Transverse colon (tissue), 4 donors: ENCODE results near the gene SMAP2. TPM values are rescaled to one million over a fixed set of nuclear protein-coding genes. Genes with fewer than 3 reads are reported as not detected.

Experiments used
- DNase-seq: peaks from one replicate; pipeline ENCODE4 v3.0.0-alpha.2; 2019
- H3K27ac ChIP-seq, 4 donors: fragments of 200-600 bp; sonication (generic); 2 replicates each; pipeline ENCODE4 v1.5.1; 2016 to 2018; ENCODE audit warnings: inconsistent platforms in 4 of 4
- H3K27me3 ChIP-seq: fragments of 200-600 bp; sonication (generic); 2 replicates; pipeline ENCODE4 v1.5.1; 2017; ENCODE audit warnings: inconsistent platforms
- H3K36me3 ChIP-seq, 4 donors: fragments of 200-600 bp; sonication (generic); 2 replicates each; pipeline ENCODE4 v1.5.1; 2017 to 2019; ENCODE audit warnings: inconsistent platforms in 4 of 4
- H3K4me1 ChIP-seq, 4 donors: fragments of 200-600 bp; sonication (generic); 2 replicates each; pipeline ENCODE4 v1.5.1; 2017 to 2020; ENCODE audit warnings: inconsistent platforms in 4 of 4
- H3K4me3 ChIP-seq, 4 donors: fragments of 200-600 bp; sonication (generic); 1 replicate in 1 of 4; 2 replicates in 3 of 4; pipeline versions ENCODE4 v1.5.1 to v1.6.1; 2017 to 2019; ENCODE audit warnings: inconsistent platforms in 4 of 4
- H3K9me3 ChIP-seq, 2 donors: fragments of 200-600 bp; sonication (generic); 2 replicates each; pipeline ENCODE4 v1.5.1; 2017 to 2019; ENCODE audit warnings: inconsistent platforms in 2 of 2
- EP300 ChIP-seq: sonication (generic); formaldehyde crosslinking; IDR thresholded peaks from one replicate; pipeline ENCODE4 v1.6.1; 2017; ENCODE audit warnings: antibody characterized with exemption, low read depth
- POLR2A ChIP-seq: fragments of 450-650 bp; IDR thresholded peaks from one replicate; pipeline ENCODE4 v1.6.1; 2016; ENCODE audit warnings: antibody characterized with exemption, mild to moderate bottlenecking, moderate library complexity
- POLR2AphosphoS5 ChIP-seq, 3 donors: sonication (generic); formaldehyde crosslinking; IDR thresholded peaks; one replicate each; pipeline ENCODE4 v1.6.1; 2016; ENCODE audit warnings: antibody characterized with exemption in 3 of 3
- WGBS, 2 donors: methylation state at CpG; one replicate each; pipeline ENCODE4 v1.1.5; 2018; ENCODE audit warnings: low coverage in 1 of 2; 5-methylcytosine and 5-hydroxymethylcytosine counted together
- in situ Hi-C, 4 donors: fragments of 200-750 bp; cut with MboI; loops; one replicate each; pipeline versions ENCODE4 v1.15.0 to v1.15.1; 2017; ENCODE audit warnings: low sequenced_read_pairs in 3 of 4, low pct_ligation_motif_present in 1 of 4, low pct_unique_long_range_greater_than_20kb in 1 of 4
- intact Hi-C: fragments of 100-400 bp; cut with DNase I; formaldehyde crosslinking; loops from one replicate; pipeline ENCODE4 v1.15.1; 2023; ENCODE audit warnings: low total_unique reads
- total RNA-seq, 4 donors: library from RNA; depleted of rRNA; stranded (reverse); fragments of >200 nt; gene quantifications; one replicate each; pipeline ENCODE4 v1.1.0, GENCODE V29; 2016
- TF ChIP-seq, protein P1 (sequence below), 5 experiments: fragments of 200-600 bp in 3 of 5; fragments of 450-650 bp in 2 of 5; sonication (generic) in 3 of 5; IDR thresholded peaks; 1 replicate in 2 of 5; 2 replicates in 3 of 5; pipeline ENCODE4 v1.5.1; 2016 to 2017; ENCODE audit warnings: antibody characterized with exemption in 5 of 5, inconsistent platforms in 3 of 5, mild to moderate bottlenecking in 2 of 5, moderate library complexity in 1 of 5

Gene SMAP2
- total RNA-seq, 4 donors from 2014 or later, result 20.1 to 47.0 (median 33.8) TPM

DNA sequence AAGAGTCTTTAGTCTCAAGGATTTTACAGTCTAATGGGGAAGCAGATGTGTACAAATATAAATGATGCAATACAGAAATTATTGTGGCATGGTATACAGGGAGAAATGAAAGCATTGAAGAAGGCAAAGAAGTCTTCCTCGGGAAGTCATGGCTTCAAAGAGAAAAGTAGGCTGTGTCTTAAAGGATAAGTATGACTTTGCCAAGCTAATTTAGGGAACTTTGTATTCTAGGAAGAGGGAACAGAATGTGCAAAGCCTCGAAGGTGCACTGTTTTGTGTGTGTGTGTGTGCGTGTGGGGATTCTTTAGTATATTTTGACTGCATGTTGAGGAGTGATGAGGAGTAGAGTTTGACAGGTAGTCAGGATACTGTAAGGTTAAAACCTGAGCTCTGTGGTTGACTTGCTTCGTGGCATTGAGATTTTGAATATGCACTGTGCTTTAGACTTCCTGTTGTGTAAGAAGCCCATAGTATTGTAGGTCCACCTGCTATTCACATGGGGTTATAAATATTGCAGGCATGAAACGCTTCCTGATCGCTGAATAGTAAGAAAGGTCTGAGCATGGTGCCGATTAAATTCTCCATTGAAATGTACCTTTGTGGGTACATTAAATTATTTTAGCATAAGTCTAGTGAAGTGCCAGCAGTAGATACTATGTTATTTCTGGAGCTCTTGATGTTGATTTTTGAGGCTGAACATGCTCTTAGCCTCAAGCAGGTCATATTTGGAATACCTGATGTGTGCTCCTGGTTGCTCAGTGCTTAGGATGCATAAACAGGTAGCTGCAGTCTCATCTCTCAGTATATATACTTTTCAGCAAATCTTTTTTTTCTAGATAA, 8.0 kb downstream of the SMAP2 start:
- peak; percentile 72 for TF ChIP-seq POLR2A
- TF ChIP-seq POLR2AphosphoS5 (IDR thresholded peaks at IDR 0.05), result peak; percentile 29 to 83 (median 65)
- TF ChIP-seq, protein P1, sequence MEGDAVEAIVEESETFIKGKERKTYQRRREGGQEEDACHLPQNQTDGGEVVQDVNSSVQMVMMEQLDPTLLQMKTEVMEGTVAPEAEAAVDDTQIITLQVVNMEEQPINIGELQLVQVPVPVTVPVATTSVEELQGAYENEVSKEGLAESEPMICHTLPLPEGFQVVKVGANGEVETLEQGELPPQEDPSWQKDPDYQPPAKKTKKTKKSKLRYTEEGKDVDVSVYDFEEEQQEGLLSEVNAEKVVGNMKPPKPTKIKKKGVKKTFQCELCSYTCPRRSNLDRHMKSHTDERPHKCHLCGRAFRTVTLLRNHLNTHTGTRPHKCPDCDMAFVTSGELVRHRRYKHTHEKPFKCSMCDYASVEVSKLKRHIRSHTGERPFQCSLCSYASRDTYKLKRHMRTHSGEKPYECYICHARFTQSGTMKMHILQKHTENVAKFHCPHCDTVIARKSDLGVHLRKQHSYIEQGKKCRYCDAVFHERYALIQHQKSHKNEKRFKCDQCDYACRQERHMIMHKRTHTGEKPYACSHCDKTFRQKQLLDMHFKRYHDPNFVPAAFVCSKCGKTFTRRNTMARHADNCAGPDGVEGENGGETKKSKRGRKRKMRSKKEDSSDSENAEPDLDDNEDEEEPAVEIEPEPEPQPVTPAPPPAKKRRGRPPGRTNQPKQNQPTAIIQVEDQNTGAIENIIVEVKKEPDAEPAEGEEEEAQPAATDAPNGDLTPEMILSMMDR (IDR thresholded peaks at IDR 0.05), result no peak
- no peak for TF ChIP-seq EP300
- in situ Hi-C loops (no loop called here), intact Hi-C loops (no loop called here)
- Histone ChIP-seq H3K9me3 (no peaks in the 10 kb centered on the region), H3K4me3 (peak overlapping the region in 1 of 4 donors; percentile 9), H3K36me3 (no peaks in the 10 kb centered on the region), H3K4me1 (peaks cover 12 to 56% (median 30%) of the 10 kb centered on the region in 4 donors), H3K27me3 (no peaks in the 10 kb centered on the region), H3K27ac (peak overlapping the region; percentile 81 to 90 (median 84))
- DNase-seq, result no peak
- 52 to 62% methylated on average over 7 of the region's 7 CpGs for WGBS, 2 donors

DNA sequence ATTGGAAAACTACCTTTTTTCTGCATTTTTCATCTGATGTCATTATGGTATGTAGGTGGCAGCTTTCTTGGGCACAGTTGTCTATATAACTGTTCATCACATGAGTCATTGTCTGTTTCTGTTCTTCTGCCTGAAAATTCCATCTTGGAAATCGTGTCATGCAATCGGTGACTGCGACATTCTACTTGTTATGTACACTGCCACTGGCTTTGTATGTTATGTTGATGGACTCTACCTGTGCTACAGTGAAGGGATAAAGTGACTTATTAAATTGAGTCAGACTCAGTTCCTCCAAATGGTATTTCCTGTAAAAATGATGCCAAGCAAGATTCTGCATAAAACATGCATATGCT, 8.6 kb downstream of the SMAP2 start:
- Histone ChIP-seq H3K36me3 (no peaks in the 10 kb centered on the region), H3K27me3 (no peaks in the 10 kb centered on the region), H3K4me1 (peaks cover 12 to 60% (median 30%) of the 10 kb centered on the region in 4 donors), H3K27ac (peak overlapping the region; percentile 81 to 90 (median 84)), H3K9me3 (no peaks in the 10 kb centered on the region), H3K4me3 (peak overlapping the region in 1 of 4 donors; percentile 5)
- intact Hi-C loops, result no loop called here
- no peak for TF ChIP-seq POLR2AphosphoS5 (IDR thresholded peaks at IDR 0.05)
- no peak for TF ChIP-seq EP300
- TF ChIP-seq, protein P1 (IDR thresholded peaks at IDR 0.05), result no peak
- TF ChIP-seq POLR2A, result no peak
- DNase-seq, result no peak
- 85 to 100% methylated on average over 1 to 3 of the region's 3 CpGs for WGBS, 2 donors
- in situ Hi-C loops, result no loop called here

DNA sequence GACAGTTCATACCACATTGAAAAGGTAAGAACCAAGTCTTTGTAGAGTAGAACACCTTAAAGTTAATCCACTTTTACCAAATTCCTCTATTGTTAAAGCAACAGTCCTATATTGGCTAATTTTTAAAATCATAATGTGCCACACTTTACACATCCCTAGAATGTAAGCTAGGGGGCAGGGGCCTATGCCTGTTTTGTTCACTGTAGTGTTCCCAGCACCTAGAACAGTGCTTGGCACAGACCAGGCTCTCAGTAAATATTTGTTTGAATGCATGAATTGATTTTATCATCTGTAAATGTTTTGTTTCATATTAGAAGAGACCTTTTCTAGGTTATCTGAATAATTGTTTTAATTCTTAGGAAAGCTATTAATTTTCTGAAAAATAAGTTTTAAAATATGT, 9.1 kb downstream of the SMAP2 start:
- H3K4me1 ChIP-seq, result peaks cover 12 to 65% (median 30%) of the 10 kb centered on the region in 4 donors
- in situ Hi-C loops (no loop called here), intact Hi-C loops (no loop called here)
- TF ChIP-seq POLR2A (no peak), EP300 (no peak), POLR2AphosphoS5 (IDR thresholded peaks at IDR 0.05) (no peak)
- TF ChIP-seq, protein P1 (IDR thresholded peaks at IDR 0.05), result no peak
- H3K27me3 ChIP-seq, result no peaks in the 10 kb centered on the region
- H3K27ac ChIP-seq, result peak overlapping the region; percentile 81 to 90 (median 84)
- H3K9me3 ChIP-seq, result no peaks in the 10 kb centered on the region
- no peaks in the 10 kb centered on the region for H3K36me3 ChIP-seq
- H3K4me3 ChIP-seq, result peak overlapping the region in 1 of 4 donors; percentile 5
- DNase-seq, result no peak

DNA sequence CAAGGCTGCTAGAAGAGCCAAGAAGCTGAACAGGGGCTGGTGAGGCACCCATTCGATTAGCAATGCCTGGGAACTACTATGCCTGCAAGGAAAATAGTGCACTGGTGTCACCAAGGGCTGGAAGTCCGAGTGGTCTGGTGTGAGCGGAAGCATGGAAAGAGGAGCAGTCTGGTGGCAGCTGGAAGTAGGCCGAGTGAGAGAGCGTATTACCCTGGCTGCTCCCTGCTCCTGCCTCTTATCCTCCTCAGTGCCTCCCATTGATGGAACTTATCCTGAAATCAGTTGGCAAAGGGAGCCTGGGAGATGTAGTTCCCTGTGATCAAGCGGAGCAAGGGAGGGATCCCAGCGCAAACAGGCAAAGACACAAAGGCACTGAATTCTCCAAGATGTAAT, 9.6 kb downstream of the SMAP2 start:
- Histone ChIP-seq H3K27me3 (no peaks in the 10 kb centered on the region), H3K9me3 (no peaks in the 10 kb centered on the region), H3K4me3 (peak overlapping the region in 1 of 4 donors; percentile 5), H3K27ac (peak overlapping the region; percentile 81 to 90 (median 84)), H3K4me1 (peaks cover 12 to 70% (median 30%) of the 10 kb centered on the region in 4 donors), H3K36me3 (no peaks in the 10 kb centered on the region)
- intact Hi-C loops (no loop called here), in situ Hi-C loops (no loop called here)
- TF ChIP-seq, protein P1 (IDR thresholded peaks at IDR 0.05), result no peak
- TF ChIP-seq POLR2A (no peak), POLR2AphosphoS5 (IDR thresholded peaks at IDR 0.05) (no peak), EP300 (no peak)
- DNase-seq, result no peak
- WGBS, 2 donors, result 82 to 84% methylated on average over 2 to 7 of the region's 7 CpGs
